ENCODE results near the gene PPP2R3B.

GRCh38 chrX:353566-354535 is 32.9 kb downstream of the PPP2R3B start:
- TF ChIP-seq, protein P1, sequence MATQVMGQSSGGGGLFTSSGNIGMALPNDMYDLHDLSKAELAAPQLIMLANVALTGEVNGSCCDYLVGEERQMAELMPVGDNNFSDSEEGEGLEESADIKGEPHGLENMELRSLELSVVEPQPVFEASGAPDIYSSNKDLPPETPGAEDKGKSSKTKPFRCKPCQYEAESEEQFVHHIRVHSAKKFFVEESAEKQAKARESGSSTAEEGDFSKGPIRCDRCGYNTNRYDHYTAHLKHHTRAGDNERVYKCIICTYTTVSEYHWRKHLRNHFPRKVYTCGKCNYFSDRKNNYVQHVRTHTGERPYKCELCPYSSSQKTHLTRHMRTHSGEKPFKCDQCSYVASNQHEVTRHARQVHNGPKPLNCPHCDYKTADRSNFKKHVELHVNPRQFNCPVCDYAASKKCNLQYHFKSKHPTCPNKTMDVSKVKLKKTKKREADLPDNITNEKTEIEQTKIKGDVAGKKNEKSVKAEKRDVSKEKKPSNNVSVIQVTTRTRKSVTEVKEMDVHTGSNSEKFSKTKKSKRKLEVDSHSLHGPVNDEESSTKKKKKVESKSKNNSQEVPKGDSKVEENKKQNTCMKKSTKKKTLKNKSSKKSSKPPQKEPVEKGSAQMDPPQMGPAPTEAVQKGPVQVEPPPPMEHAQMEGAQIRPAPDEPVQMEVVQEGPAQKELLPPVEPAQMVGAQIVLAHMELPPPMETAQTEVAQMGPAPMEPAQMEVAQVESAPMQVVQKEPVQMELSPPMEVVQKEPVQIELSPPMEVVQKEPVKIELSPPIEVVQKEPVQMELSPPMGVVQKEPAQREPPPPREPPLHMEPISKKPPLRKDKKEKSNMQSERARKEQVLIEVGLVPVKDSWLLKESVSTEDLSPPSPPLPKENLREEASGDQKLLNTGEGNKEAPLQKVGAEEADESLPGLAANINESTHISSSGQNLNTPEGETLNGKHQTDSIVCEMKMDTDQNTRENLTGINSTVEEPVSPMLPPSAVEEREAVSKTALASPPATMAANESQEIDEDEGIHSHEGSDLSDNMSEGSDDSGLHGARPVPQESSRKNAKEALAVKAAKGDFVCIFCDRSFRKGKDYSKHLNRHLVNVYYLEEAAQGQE (tag by site-specific recombination; IDR thresholded peaks at IDR 0.05), result no peak
- TF ChIP-seq ZNF37A (tag by site-specific recombination; IDR thresholded peaks at IDR 0.05) (no peak), ZNF23 (tag by site-specific recombination; IDR thresholded peaks at IDR 0.05; ENCODE audit: borderline replicate concordance) (no peak), ZNF114 (tag by site-specific recombination; IDR thresholded peaks at IDR 0.05) (no peak), ZBTB17 (tag by site-specific recombination; IDR thresholded peaks at IDR 0.05) (no peak), ZNF274 (IDR thresholded peaks at IDR 0.05; ENCODE audit: low read length) (no peak), ZNF274 (tag by site-specific recombination; IDR thresholded peaks at IDR 0.05; ENCODE audit: borderline replicate concordance) (no peak), ZNF416 (tag by site-specific recombination; IDR thresholded peaks at IDR 0.05) (no peak), ZNF701 (tag by site-specific recombination; IDR thresholded peaks at IDR 0.05) (no peak)
